Activated CD4-positive, alpha-beta memory T cell treated with anti-CD3 and anti-CD28 coated beads for 36 hours (primary cell): ENCODE data around the gene PCIF1. TPM values are rescaled to one million over a fixed set of nuclear protein-coding genes. Genes with fewer than 3 reads are reported as not detected.
"Not testable (repeated sequence)": the region's sequence is repeated elsewhere in the genome, so short reads cannot be mapped to it uniquely, and the experiment has no call there.

Experiments
- CTCF ChIA-PET: fragments of 350-600 bp; sonication (Branson Sonifier 250); formaldehyde crosslinking; loops from one replicate; lab custom pipeline; 2021; ENCODE audit warnings: antibody characterized with exemption, inconsistent platforms; lab: Charles Lee
- POLR2A ChIA-PET: fragments of 350-600 bp; sonication (Branson Sonifier 250); formaldehyde crosslinking; loops from one replicate; lab custom pipeline; 2021; ENCODE audit warnings: antibody characterized with exemption; lab: Charles Lee
- DNase-seq: peaks from one replicate; pipeline ENCODE4 v3.0.0-alpha.2; 2020
- H3K27ac Mint-ChIP-seq: one replicate; pipeline ENCODE4 v1.8.0; 2021; ENCODE audit warnings: mixed read lengths
- H3K27me3 Mint-ChIP-seq: one replicate; pipeline ENCODE4 v1.8.0; 2021; ENCODE audit warnings: mixed read lengths
- H3K36me3 Mint-ChIP-seq: one replicate; pipeline ENCODE4 v1.8.0; 2021; ENCODE audit warnings: mixed read lengths
- H3K4me1 Mint-ChIP-seq: one replicate; pipeline ENCODE4 v1.8.0; 2021; ENCODE audit warnings: low read depth, mixed read lengths
- H3K4me3 Mint-ChIP-seq: one replicate; pipeline ENCODE4 v1.8.0; 2021; ENCODE audit warnings: mild to moderate bottlenecking, mixed read lengths
- H3K9me3 Mint-ChIP-seq: one replicate; pipeline ENCODE4 v1.8.0; 2021; ENCODE audit warnings: mixed read lengths
- intact Hi-C: fragments of 100-400 bp; cut with micrococcal nuclease; formaldehyde crosslinking; loops from one replicate; pipeline ENCODE4 v1.15.1; 2023
- total RNA-seq, 2 experiments: library from RNA; stranded (reverse); gene quantifications; one replicate each; pipeline ENCODE4 v1.2.3, GENCODE V29; 2021

PCIF1 gene
- total RNA-seq, 2 experiments from 2014 or later, result 29.9 to 33.0 TPM

DNA sequence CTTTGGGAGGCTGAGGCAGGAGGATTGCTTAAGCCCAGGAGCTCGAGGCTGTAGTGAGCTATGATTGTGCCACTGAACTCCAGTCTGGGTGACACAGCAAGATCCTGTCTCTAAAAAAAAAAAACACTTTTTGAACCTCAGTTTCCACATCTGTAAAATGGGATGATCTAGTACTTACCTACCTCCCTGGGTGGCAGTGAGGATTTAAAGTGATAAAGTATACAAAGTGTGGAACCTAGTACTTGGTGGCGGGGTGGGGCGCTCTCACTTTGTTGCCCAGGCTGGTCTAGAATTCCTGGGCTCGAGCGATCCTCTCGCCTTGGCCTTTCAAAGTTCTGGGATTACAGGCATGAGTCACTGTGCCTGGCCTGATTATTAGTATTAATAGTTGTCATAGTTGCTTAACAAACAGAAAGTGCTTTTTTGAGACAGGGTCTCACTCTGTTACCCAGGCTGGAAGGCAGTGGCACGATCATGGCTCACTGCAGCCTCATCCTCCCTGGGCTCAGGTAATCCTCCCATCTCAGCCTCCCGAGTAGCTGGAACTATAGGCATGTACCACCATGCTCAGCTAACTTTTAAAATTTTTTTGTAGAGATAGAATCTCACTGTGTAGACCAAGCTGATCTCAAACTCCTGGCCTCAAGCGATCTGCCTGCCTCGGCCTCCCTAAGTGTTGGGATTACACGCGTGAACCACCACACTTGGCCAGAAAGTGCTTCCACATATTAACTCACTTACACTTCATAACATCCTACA is 15.5 kb upstream of the PCIF1 start:
- no peak overlapping the region for H3K4me3 Mint-ChIP-seq
- ChIA-PET CTCF (interaction anchor here (0.8 to 1.0 kb wide), 2 partner anchors 50 to 94 kb away, joined by 3 to 4 read pairs; no protein-coding TSS in a partner anchor), POLR2A (interaction anchor here (2.7 kb wide), 1 partner anchor 16 kb away, joined by 9 read pairs; the partner anchor contains the start of gene PCIF1)
- H3K36me3 Mint-ChIP-seq, result no peaks in the 10 kb centered on the region
- no peaks in the 10 kb centered on the region for H3K9me3 Mint-ChIP-seq
- DNase-seq, result no peak
- intact Hi-C loops, result no loop called here
- H3K27me3 Mint-ChIP-seq, result peaks cover 21% of the 10 kb centered on the region
- H3K4me1 Mint-ChIP-seq, result no peaks in the 10 kb centered on the region
- H3K27ac Mint-ChIP-seq, result no peak overlapping the region

DNA sequence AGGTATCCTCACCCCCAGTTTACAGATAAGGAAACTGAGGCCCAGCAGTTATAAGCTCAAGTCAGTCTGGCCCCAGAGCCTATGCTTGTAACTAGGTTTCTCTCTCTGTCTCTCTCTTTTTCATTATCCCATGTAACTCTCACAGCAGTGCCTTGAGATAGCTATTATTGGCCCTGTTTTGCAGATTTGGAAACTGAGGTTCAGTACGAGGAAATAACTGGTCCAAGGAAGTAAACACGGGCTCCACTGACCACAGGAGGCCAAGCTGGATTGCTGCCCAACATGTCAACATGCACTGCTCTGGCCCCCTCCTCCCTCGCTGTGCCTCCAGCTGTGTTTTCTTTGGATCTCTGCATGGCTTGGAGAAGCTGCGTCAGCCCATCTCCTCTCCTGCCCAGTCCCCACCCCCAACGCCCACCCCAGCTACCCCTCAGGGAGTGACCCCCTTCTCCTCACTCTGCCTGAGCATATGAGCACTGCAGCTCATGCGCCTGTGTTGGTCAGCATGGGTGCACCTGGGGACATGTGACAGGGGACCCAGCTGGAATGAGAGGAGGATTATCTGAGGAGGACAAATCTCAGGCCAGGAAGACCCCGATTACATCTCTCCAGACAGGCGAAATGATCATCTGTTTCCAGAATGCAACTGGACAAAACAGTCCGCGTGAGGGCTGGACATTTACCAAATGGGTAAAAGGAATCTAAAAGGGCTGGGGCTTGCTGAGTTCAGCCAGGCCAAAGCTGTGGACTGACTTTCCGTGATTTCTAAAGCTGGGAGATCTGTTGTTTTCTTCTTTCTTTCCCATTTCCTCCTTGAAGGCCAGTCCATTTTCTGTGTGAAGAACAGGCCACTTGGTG is 14.7 kb upstream of the PCIF1 start:
- CTCF ChIA-PET, result interaction anchor here (0.8 to 1.0 kb wide), 3 partner anchors 50 to 1626 kb away, joined by 3 to 4 read pairs (median 3); no protein-coding TSS in a partner anchor

DNA sequence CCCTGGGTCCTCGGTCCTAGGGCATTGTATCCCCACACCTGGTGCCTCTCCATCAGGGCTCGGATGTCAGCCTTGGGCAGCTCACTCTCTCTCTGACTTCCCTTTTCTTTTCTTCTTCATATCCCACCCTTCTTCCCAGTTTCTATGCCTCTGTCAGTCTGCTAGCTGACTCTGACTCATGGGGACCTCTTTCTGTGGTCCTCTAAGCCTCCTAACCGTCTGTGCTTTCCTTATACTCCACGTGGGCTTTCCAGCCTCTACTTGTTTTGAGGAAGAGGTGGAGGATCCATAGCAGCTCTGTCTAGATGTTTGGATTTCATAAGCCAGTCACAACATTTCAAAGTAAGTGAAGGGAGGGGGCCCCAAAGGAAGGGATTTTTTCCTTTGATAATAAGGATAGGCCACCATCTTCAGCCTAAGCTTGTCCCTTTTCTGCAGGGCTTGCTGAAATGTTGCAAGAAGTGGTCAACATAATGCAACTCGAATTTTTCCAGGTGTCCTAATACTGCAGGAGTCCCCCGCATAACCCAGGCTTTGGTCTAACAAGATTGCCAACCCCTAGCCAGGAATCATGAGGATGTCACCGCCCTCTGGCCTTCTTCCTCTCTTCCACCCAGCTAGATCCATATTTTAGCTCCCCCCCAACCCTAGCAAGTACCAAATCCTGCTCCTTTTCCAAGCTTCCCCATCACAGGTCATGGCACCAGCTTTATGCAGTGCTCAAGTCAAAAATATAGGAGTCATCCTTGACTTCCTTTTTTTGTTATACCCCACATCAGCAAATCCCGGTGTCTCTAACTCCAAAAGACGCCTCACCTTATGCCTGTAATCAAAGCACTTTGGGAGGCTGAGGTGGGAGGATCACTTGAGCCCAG is 13.8 kb upstream of the PCIF1 start:
- Mint-ChIP-seq H3K9me3 (no peaks in the 10 kb centered on the region), H3K4me3 (no peak overlapping the region), H3K27me3 (peaks cover 18% of the 10 kb centered on the region), H3K4me1 (peaks cover 3% of the 10 kb centered on the region), H3K27ac (no peak overlapping the region), H3K36me3 (no peaks in the 10 kb centered on the region)
- no peak for DNase-seq
- POLR2A ChIA-PET, result interaction anchor here (1.3 to 2.7 kb wide), 2 partner anchors 11 to 14 kb away, joined by 3 to 9 read pairs; partner anchors contain the start of gene PCIF1
- intact Hi-C loops, result no loop called here
- CTCF ChIA-PET, result interaction anchor here (0.8 kb wide), 1 partner anchor 1625 kb away, joined by 3 read pairs; no protein-coding TSS in a partner anchor

More for the DNA sequence above, 14.7 kb upstream of the PCIF1 start:
- Mint-ChIP-seq H3K27ac (no peak overlapping the region), H3K36me3 (no peaks in the 10 kb centered on the region), H3K4me1 (peaks cover 3% of the 10 kb centered on the region), H3K27me3 (peaks cover 18% of the 10 kb centered on the region), H3K9me3 (no peaks in the 10 kb centered on the region), H3K4me3 (no peak overlapping the region)
- POLR2A ChIA-PET, result interaction anchor here (2.7 kb wide), 1 partner anchor 15 kb away, joined by 9 read pairs; the partner anchor contains the start of gene PCIF1
- intact Hi-C loops, result no loop called here
- DNase-seq, result no peak

DNA sequence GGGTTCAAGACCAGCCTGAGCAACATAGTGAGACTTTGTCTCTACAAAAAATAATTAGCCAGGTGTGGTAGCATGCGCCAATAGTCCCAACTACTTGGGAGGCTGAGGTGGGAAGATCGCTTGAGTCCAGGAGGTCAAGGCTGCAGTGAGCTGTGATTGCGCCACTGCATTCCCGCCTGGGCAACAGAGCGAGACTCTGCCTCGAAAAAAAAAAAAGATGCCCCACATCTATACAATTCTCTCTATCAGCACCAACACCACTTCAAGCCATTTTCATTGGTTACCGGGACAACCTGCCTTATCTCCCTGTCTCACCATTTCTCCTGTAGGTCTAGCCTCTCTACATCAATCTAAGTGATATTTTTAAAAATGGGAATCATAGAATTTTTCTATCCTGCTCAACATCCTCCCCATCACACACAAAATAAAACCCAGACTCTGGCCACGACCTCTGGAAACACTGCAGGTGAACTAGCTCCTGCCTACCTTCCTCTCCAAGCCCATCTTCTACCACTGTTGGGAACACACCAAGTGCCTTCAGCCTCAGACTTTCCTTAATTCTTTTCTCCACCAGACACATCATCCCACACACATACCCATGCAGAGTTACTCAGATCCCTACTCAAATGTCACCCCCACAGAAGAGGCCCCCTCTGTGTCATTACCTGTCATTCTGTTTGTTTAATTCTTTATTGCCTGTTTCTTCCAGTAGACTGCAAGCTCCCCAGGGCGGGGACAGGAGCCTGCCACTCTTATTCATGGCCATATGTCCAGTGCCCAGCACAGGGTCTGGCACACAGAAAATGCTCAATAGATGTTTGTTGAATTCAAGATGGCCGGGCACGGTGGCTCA is 12.9 kb upstream of the PCIF1 start:
- H3K4me1 Mint-ChIP-seq, result peaks cover 3% of the 10 kb centered on the region
- H3K27me3 Mint-ChIP-seq, result peaks cover 13% of the 10 kb centered on the region
- ChIA-PET CTCF (no interaction called here), POLR2A (interaction anchor here (1.3 to 2.7 kb wide), 2 partner anchors 12 to 13 kb away, joined by 3 to 9 read pairs; partner anchors contain the start of gene PCIF1)
- H3K36me3 Mint-ChIP-seq, result no peaks in the 10 kb centered on the region
- no peak overlapping the region for H3K4me3 Mint-ChIP-seq
- no peak for DNase-seq
- no peak overlapping the region for H3K27ac Mint-ChIP-seq
- intact Hi-C loops, result no loop called here
- H3K9me3 Mint-ChIP-seq, result no peaks in the 10 kb centered on the region

DNA sequence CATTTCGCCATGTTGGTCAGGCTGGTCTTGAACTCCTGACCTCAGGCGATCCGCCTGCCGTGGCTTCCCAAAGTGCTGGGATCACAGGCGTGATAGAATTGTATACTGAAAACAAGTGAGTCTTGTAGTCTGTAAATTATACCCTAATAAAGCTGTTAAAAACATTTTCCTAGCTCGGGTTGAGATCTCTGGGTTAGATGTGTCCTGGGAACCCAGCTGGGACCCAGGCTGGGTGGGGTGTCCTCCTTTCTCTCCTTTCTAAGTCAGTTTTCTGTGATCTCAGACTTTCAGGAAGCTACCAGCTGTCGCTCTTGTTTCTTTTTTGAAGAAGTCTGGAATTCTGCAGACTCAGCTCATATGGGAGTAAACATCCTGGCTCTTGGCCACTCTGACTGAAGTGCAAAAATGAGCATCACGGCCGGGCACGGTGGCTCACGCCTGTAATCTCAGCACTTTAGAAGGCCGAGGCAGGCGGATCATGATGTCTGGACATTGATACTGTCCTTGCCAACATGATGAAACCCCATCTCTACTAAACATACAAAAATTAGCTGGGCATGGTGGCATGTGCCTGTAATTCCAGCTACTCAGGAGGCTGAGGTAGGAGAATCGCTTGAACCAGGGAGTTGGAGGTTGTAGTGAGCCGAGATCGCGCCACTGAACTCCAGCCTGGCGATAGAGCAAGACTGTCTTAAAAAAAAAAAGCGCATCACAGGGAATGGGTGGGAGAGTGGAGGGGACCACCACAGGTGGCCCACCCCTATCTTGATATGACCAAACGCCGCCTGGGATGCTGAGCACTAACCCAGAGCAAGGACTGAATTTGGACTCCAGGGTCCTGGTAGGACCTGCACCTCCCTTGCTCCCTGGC is 9.9 kb upstream of the PCIF1 start:
- peaks cover 3% of the 10 kb centered on the region for H3K4me1 Mint-ChIP-seq
- H3K36me3 Mint-ChIP-seq, result no peaks in the 10 kb centered on the region
- ChIA-PET CTCF (interaction anchor here (0.6 to 1.3 kb wide), 2 partner anchors 88 to 118 kb away, joined by 3 to 4 read pairs; no protein-coding TSS in a partner anchor), POLR2A (interaction anchor here (1.7 kb wide), 1 partner anchor 10 kb away, joined by 7 read pairs; the partner anchor contains the start of gene PCIF1)
- H3K27ac Mint-ChIP-seq, result no peak overlapping the region
- H3K4me3 Mint-ChIP-seq, result no peak overlapping the region
- H3K9me3 Mint-ChIP-seq, result no peaks in the 10 kb centered on the region
- intact Hi-C loops, result no loop called here
- DNase-seq, result no peak
- peaks cover 10% of the 10 kb centered on the region for H3K27me3 Mint-ChIP-seq

DNA sequence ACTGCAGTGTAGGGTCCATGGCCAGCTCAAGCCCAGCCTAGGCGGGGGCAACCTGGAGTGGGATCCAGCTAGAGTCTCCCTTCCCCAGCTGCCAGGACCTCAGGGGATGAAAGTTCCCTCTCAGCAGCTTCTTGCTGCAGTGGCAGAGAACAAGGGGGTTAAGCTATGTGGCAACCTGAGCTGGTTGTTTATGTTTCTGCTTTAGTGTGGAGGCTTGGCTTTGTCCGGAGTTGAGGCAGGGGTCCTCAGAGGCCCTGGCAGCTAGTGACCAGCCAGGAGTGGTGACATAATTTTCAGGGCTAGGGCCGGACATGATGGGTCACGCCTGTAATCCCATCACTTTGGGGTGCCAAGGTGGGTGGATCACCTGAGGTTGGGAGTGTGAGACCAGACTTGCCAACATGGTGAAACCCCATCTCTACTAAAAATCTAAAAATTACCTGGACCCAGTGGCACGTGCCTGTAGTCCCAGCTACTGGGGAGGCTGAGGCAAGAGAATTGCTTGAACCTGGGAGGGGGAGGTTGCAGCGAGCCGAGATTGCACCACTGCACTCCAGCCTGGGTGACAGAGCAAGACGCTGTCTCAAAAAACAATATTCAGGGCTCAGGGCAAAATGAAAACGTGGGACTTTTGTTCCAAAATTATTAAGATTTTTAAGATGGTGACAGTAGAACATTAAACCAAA is 8.5 kb upstream of the PCIF1 start:
- intact Hi-C loops, result no loop called here
- Mint-ChIP-seq H3K27ac (no peak overlapping the region), H3K4me3 (no peak overlapping the region), H3K9me3 (no peaks in the 10 kb centered on the region), H3K36me3 (no peaks in the 10 kb centered on the region), H3K4me1 (peaks cover 3% of the 10 kb centered on the region), H3K27me3 (peaks cover 2% of the 10 kb centered on the region)
- DNase-seq, result no peak
- ChIA-PET POLR2A (interaction anchor here (1.7 kb wide), 1 partner anchor 9 kb away, joined by 7 read pairs; the partner anchor contains the start of gene PCIF1), CTCF (interaction anchor here (1.5 kb wide), 1 partner anchor 44 kb away, joined by 4 read pairs; no protein-coding TSS in a partner anchor)

DNA sequence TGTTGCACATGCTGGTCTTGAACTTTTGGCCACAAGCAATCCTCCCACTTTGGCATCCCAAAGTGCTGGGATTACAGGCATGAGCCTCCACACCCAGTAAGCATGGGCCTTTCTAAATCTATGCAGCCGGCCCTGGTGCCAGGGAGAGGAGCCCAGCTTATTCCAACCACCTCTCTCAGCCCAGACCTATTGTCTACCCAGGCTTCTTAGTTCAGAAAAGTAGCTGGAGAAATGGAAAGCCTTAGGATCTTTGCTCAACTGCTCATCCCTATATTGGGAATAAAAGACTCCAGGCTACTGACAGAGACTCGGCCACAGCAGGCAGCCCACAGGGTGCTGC is 7.8 kb upstream of the PCIF1 start:
- no peaks in the 10 kb centered on the region for H3K36me3 Mint-ChIP-seq
- ChIA-PET CTCF (interaction anchor here (1.5 kb wide), 1 partner anchor 44 kb away, joined by 4 read pairs; no protein-coding TSS in a partner anchor), POLR2A (no interaction called here)
- H3K4me3 Mint-ChIP-seq, result no peak overlapping the region
- no peaks in the 10 kb centered on the region for H3K9me3 Mint-ChIP-seq
- intact Hi-C loops, result no loop called here
- H3K4me1 Mint-ChIP-seq, result peaks cover 3% of the 10 kb centered on the region
- no peak for DNase-seq
- no peak overlapping the region for H3K27ac Mint-ChIP-seq
- peaks cover 1% of the 10 kb centered on the region for H3K27me3 Mint-ChIP-seq

DNA sequence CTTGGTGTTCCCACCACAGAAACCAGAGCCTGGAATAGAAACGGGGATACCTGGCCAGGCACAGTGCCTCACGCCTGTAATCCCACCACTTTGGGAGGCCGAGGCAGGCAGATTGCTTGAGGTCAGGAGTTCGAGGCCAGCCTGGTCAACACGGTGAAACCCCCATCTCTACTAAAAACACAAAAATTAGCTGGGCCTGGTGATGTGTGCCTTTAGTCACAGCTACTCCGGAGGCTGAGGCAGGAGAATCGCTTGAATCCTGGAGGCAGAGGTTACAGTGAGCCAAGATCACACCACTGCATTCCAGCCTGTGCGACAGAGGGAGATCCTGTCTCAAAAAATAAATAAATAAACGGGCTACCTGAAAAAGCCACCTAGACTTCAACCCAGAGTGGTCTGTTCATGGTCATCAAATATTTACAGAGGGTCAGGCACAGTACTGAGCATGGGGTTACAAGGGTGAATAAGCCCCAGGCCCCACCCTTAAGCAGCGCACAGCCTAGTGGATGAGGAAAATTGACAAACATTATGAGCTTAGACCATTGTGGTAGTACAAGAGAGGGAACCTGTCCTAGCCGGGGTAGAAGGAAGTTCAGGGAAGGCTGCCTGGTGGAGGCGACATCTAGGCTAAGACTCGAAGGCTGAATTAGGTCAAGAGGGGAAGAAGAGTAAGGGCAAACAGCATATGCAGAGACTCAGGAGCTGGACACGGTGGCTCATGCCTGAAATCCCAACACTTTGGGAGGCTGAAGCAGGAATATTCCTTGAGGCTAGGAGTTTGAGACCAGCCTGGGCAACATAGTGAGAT is 7.2 kb upstream of the PCIF1 start:
- POLR2A ChIA-PET, result no interaction called here
- no peak for DNase-seq
- intact Hi-C loops, result no loop called here
- Mint-ChIP-seq H3K9me3 (no peaks in the 10 kb centered on the region), H3K27me3 (peaks cover 1% of the 10 kb centered on the region), H3K4me1 (peaks cover 5% of the 10 kb centered on the region), H3K27ac (no peak overlapping the region), H3K4me3 (no peak overlapping the region), H3K36me3 (no peaks in the 10 kb centered on the region)
- CTCF ChIA-PET, result interaction anchor here (1.2 kb wide), 1 partner anchor 37 kb away, joined by 4 read pairs; no protein-coding TSS in a partner anchor

DNA sequence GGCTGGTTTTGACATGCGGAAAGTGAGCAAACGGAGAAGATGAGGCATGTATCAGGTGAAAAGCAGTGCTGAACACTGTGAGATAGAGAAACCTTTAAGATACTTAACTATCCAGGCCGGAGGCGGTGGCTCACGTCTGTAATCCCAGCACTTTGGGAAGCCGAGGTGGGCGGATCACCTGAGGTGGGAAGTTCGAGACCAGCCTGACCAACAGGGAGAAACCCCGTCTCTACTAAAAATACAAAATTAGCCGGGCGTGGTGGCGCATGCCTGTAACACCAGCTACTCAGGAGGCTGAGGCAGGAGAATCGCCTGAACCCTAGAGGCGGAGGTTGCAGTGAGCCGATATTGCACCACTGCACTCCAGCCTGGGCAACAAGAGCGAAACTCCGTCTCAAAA is 2.8 kb upstream of the PCIF1 start:
- H3K36me3 Mint-ChIP-seq, H3K4me3 Mint-ChIP-seq, POLR2A ChIA-PET, CTCF ChIA-PET, H3K27me3 Mint-ChIP-seq, H3K9me3 Mint-ChIP-seq, H3K27ac Mint-ChIP-seq, DNase-seq: not testable (repeated sequence)
- intact Hi-C loops, result loop anchor here (10.0 kb wide), 1 partner anchor 433 kb away; no protein-coding TSS in a partner anchor
- H3K4me1 Mint-ChIP-seq, result peaks cover 16% of the 10 kb centered on the region
